Measurements from ENCODE around the gene MRPL40. TPM values are rescaled to one million over a fixed set of nuclear protein-coding genes. Genes with fewer than 3 reads are reported as not detected.

The MRPL40 gene
- total and polyA plus RNA-seq, 4 donors, result 17.0 to 61.4 (median 32.2) TPM

GRCh38 chr22:19473578-19473977, 41.2 kb downstream of the MRPL40 start:
- no peak for TF ChIP-seq CTCF (IDR thresholded peaks at IDR 0.05; ENCODE audit: control extremely low read depth, extremely low read depth)
- Histone ChIP-seq H3K27me3 (ENCODE audit: control insufficient read depth in 3 of 3, insufficient read depth in 3 of 3, low read length in 2 of 3) (no peaks in the 10 kb centered on the region), H3K4me1 (ENCODE audit: control insufficient read depth in 5 of 5, insufficient read depth in 5 of 5, low read length in 5 of 5) (peaks cover 0 to 10% (median 1%) of the 10 kb centered on the region in 5 donors), H3K36me3 (ENCODE audit: control insufficient read depth in 4 of 4, insufficient read depth in 4 of 4, low read length in 4 of 4) (peaks cover 18 to 51% (median 22%) of the 10 kb centered on the region in 4 donors), H3K9ac (ENCODE audit: insufficient read depth in 1 of 2, low read length in 2 of 2) (no peak overlapping the region), H3K9me3 (ENCODE audit: control insufficient read depth in 4 of 4, insufficient read depth in 3 of 4, low read length in 3 of 4) (no peaks in the 10 kb centered on the region), H3K4me3 (no peak overlapping the region), H3K27ac (ENCODE audit: low read depth in 1 of 2, low read length in 1 of 2) (no peak overlapping the region)
- DNase-seq (no peak), ATAC-seq (ENCODE audit: insufficient read depth, low FRiP score) (no peak)
- 88 to 93% methylated on average over 3 of the region's 3 CpGs for WGBS, 2 donors

- DNase-seq, result no peak
- Histone ChIP-seq H3K9ac (ENCODE audit: insufficient read depth in 1 of 2, low read length in 2 of 2) (no peak overlapping the region), H3K9me3 (ENCODE audit: control insufficient read depth in 4 of 4, insufficient read depth in 3 of 4, low read length in 3 of 4) (no peaks in the 10 kb centered on the region), H3K4me1 (ENCODE audit: control insufficient read depth in 5 of 5, insufficient read depth in 5 of 5, low read length in 5 of 5) (peaks cover 0 to 21% (median 3%) of the 10 kb centered on the region in 5 donors), H3K27ac (ENCODE audit: low read depth in 1 of 2, low read length in 1 of 2) (no peak overlapping the region), H3K4me3 (no peak overlapping the region), H3K36me3 (ENCODE audit: control insufficient read depth in 4 of 4, insufficient read depth in 4 of 4, low read length in 4 of 4) (peaks cover 10 to 30% (median 13%) of the 10 kb centered on the region in 4 donors), H3K27me3 (ENCODE audit: control insufficient read depth in 3 of 3, insufficient read depth in 3 of 3, low read length in 2 of 3) (no peaks in the 10 kb centered on the region)
- no peak for TF ChIP-seq CTCF (IDR thresholded peaks at IDR 0.05; ENCODE audit: control extremely low read depth, extremely low read depth)
- no peak for ATAC-seq (ENCODE audit: insufficient read depth, low FRiP score)
- WGBS, 2 donors, result 75 to 77% methylated on average over 3 of the region's 3 CpGs
Observed at GRCh38 chr22:19476023-19476422, 43.7 kb downstream of the MRPL40 start.

- peak overlapping the region; percentile 37 to 96 for H3K27ac ChIP-seq (ENCODE audit: low read depth in 1 of 2, low read length in 1 of 2)
Observed at GRCh38 chr22:19477321-19478044, 45.1 kb downstream of the MRPL40 start.

More at GRCh38 chr22:19477321-19478044, 45.1 kb downstream of the MRPL40 start:
- H3K4me1 ChIP-seq (ENCODE audit: control insufficient read depth in 5 of 5, insufficient read depth in 5 of 5, low read length in 5 of 5), result peaks cover 0 to 21% (median 3%) of the 10 kb centered on the region in 5 donors
- DNase-seq (peak in 2 of 3 donors; percentile 73), ATAC-seq (ENCODE audit: insufficient read depth, low FRiP score) (no peak)
- H3K4me3 ChIP-seq, result peak overlapping the region; percentile 82
- H3K9ac ChIP-seq (ENCODE audit: insufficient read depth in 1 of 2, low read length in 2 of 2), result peak overlapping the region; percentile 42 to 62
- no peaks in the 10 kb centered on the region for H3K9me3 ChIP-seq (ENCODE audit: control insufficient read depth in 4 of 4, insufficient read depth in 3 of 4, low read length in 3 of 4)
- no peak for TF ChIP-seq CTCF (IDR thresholded peaks at IDR 0.05; ENCODE audit: control extremely low read depth, extremely low read depth)
- 21 to 23% methylated on average over 5 of the region's 5 CpGs for WGBS, 2 donors
- H3K27me3 ChIP-seq (ENCODE audit: control insufficient read depth in 3 of 3, insufficient read depth in 3 of 3, low read length in 2 of 3), result no peaks in the 10 kb centered on the region
- H3K36me3 ChIP-seq (ENCODE audit: control insufficient read depth in 4 of 4, insufficient read depth in 4 of 4, low read length in 4 of 4), result peaks cover 9 to 19% (median 11%) of the 10 kb centered on the region in 4 donors
